DMS 273 treated with DMSO at 0.1 percent for 48 hours (cell line): ENCODE results near the gene TRPM2.
"Not testable (repeated sequence)": the region's sequence is repeated elsewhere in the genome, so short reads cannot be mapped to it uniquely, and the experiment has no call there.

ENCODE experiments used
- DNase-seq: peaks from one replicate; lab custom pipeline; 2025; lab: John Stamatoyannopoulos, UW

TRPM2 gene

GRCh38 chr21:44415073-44416025 is 61.9 kb downstream of the TRPM2 start:
- DNase-seq, result no peak

- no peak for DNase-seq
These were observed 62.8 kb downstream of the TRPM2 start for GRCh38 chr21:44416193-44416592.

GRCh38 chr21:44417621-44418107 is 64.2 kb downstream of the TRPM2 start:
- not testable (repeated sequence) for DNase-seq

GRCh38 chr21:44418108-44418875 is 64.9 kb downstream of the TRPM2 start:
- DNase-seq, result no peak

GRCh38 chr21:44418876-44419230 is 65.4 kb downstream of the TRPM2 start:
- no peak for DNase-seq

GRCh38 chr21:44419679-44420078 is 66.3 kb downstream of the TRPM2 start:
- DNase-seq, result no peak

- DNase-seq, result no peak
These were observed 67.2 kb downstream of the TRPM2 start for GRCh38 chr21:44420416-44421205.

- no peak for DNase-seq
These were observed 68.8 kb downstream of the TRPM2 start for GRCh38 chr21:44421901-44422840.

GRCh38 chr21:44423312-44423821 is 69.9 kb downstream of the TRPM2 start:
- no peak for DNase-seq

- no peak for DNase-seq
These were observed 70.7 kb downstream of the TRPM2 start for GRCh38 chr21:44423941-44424607.

GRCh38 chr21:44424608-44425306 is 71.3 kb downstream of the TRPM2 start:
- DNase-seq, result no peak

GRCh38 chr21:44425307-44425894 is 72.0 kb downstream of the TRPM2 start:
- DNase-seq, result no peak

- no peak for DNase-seq
These were observed 72.7 kb downstream of the TRPM2 start for GRCh38 chr21:44425895-44426662.

- no peak for DNase-seq
These were observed 73.3 kb downstream of the TRPM2 start for GRCh38 chr21:44426663-44427191.

- no peak for DNase-seq
These were observed 74.1 kb downstream of the TRPM2 start for GRCh38 chr21:44427241-44428120.

GRCh38 chr21:44428281-44428960 is 75.0 kb downstream of the TRPM2 start:
- DNase-seq, result no peak
